GM12892 (cell line): Measurements from ENCODE around the gene NEDD4L.

ENCODE experiments used
- POLR2A ChIP-seq: IDR thresholded peaks from 2 replicates; pipeline ENCODE4 v1.6.1; 2011; ENCODE audit warnings: low read depth, low read length, control low read depth
- TAF1 ChIP-seq: IDR thresholded peaks from 2 replicates; pipeline ENCODE4 v1.6.1; 2011; ENCODE audit warnings: low read depth, mild to moderate bottlenecking, control low read depth, low read length, borderline replicate concordance

- TF ChIP-seq POLR2A, result no peak
- TF ChIP-seq TAF1, result no peak
Observed at GRCh38 chr18:58320907-58321561, 277.0 kb downstream of the NEDD4L start.
